ENCODE data around the gene RAD51B.

Gene RAD51B

DNA sequence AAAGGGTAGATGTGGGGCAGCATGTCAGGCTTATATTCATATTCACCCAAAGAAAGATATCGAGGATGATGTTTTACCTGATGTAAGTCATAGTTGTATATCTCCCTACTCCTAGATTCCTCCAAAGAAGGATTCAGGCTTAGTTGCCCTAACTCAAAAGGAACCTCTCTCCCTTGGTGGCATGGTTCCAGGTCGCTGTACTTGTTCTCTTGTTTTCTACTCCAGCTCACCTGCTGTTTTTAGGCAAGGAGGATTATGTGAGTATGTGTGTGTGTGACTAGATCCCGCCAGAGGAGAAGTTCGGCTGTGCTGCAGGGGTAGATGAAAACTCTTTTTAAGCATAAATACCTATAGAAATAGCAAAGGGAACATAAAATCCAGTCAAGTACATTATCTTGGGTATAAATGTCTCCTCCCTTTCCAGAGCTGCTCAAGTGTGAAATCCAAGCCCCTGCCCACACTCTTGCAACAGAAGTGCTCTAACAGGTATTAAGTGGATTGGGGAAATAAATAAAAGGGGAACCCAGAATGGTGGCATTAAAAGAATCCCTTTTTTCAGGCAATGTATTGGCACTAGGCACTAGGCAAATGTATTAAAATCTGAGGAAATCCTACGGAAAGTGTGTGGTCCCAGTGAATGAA lies 597.6 kb downstream of the RAD51B start:
- no peak for TF ChIP-seq CTCF (IDR thresholded peaks at IDR 0.05; ENCODE audit: extremely low read depth, missing control alignments)
- no peak for DNase-seq (ENCODE audit: low spot score)

GRCh38 chr14:68418174-68419118 lies 598.9 kb downstream of the RAD51B start:
- no peak for DNase-seq (ENCODE audit: low spot score)
- TF ChIP-seq CTCF (IDR thresholded peaks at IDR 0.05; ENCODE audit: extremely low read depth, missing control alignments): no peak

GRCh38 chr14:68420350-68420749 lies 600.8 kb downstream of the RAD51B start:
- no peak for DNase-seq (ENCODE audit: low spot score)
- TF ChIP-seq CTCF (IDR thresholded peaks at IDR 0.05; ENCODE audit: extremely low read depth, missing control alignments): no peak

DNA sequence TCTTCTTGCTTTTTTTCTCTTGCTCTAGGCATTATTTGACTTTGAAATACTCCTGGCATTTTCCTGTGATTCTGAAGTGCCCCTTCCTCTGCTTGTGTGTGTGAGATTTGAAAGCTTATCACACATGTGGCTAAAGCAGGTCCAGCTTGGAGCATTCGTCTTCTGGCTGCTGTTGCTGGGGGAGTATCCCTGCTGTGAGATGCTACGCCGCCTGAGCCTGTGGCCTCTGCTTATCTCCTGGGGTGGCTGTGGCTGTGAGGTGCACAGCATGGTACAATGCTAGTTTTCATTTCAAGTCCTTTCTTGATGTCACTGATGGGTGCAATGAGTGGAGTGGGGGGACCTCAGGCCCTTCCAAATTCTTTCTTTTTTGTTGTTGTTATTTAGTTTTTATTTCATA lies 601.5 kb downstream of the RAD51B start:
- DNase-seq (ENCODE audit: low spot score): no peak
- no peak for TF ChIP-seq CTCF (IDR thresholded peaks at IDR 0.05; ENCODE audit: extremely low read depth, missing control alignments)

- TF ChIP-seq CTCF (IDR thresholded peaks at IDR 0.05; ENCODE audit: extremely low read depth, missing control alignments): no peak
- no peak for DNase-seq (ENCODE audit: low spot score)
Measured at GRCh38 chr14:68423686-68424085, 604.1 kb downstream of the RAD51B start.

- no peak for TF ChIP-seq CTCF (IDR thresholded peaks at IDR 0.05; ENCODE audit: extremely low read depth, missing control alignments)
- no peak for DNase-seq (ENCODE audit: low spot score)
Measured at GRCh38 chr14:68424443-68425172, 605.0 kb downstream of the RAD51B start.

Measured in GM20000 (cell line).